Limb (tissue), 2 donors: ENCODE data around the gene SIGLEC9.
A peak's percentile ranks its signal among the peaks of the same experiment; 100 is the strongest.

Experiments
- DNase-seq, 2 donors: peaks; one replicate each; pipeline ENCODE4 v3.0.0-alpha.2; 2016; ENCODE audit errors: extremely low spot score in 2 of 2

SIGLEC9 gene

GRCh38 chr19:51144482-51145045 is 19.9 kb downstream of the SIGLEC9 start:
- DNase-seq = peak in 1 of 2 donors; percentile 23

GRCh38 chr19:51145916-51146493 is 21.3 kb downstream of the SIGLEC9 start:
- DNase-seq = peak in 1 of 2 donors; percentile 7

GRCh38 chr19:51146751-51147150 is 22.0 kb downstream of the SIGLEC9 start:
- DNase-seq = peak in 1 of 2 donors; percentile 4

- DNase-seq = peak in 1 of 2 donors; percentile 2
Measured at GRCh38 chr19:51147663-51148062, 23.0 kb downstream of the SIGLEC9 start.

GRCh38 chr19:51148580-51148979 is 23.9 kb downstream of the SIGLEC9 start:
- DNase-seq = no peak

- no peak for DNase-seq
Measured at GRCh38 chr19:51150627-51151026, 25.9 kb downstream of the SIGLEC9 start.

- DNase-seq = no peak
Measured at GRCh38 chr19:51156710-51157109, 32.0 kb downstream of the SIGLEC9 start.

DNA sequence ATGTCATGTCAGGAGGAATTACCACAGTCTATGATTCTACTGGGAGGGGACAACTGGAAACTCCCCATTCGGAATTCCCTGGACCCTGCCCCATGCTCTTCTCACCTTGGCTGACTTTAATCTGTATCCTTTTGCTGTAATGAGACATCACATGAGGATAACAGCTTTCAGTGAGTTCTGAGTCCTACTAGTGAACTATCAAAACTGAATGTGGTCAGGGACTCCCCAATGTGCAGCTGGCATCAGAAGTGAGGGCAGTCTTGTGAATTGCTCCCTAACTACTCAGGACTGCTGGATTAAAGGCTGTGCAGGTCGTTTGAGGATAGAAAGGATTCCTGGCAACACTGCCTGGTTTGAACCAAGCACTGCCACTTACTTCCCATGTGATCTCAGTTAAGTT is 32.6 kb downstream of the SIGLEC9 start:
- no peak for DNase-seq

- DNase-seq = no peak
Measured at GRCh38 chr19:51158474-51159129, 33.9 kb downstream of the SIGLEC9 start.

GRCh38 chr19:51159656-51160055 is 35.0 kb downstream of the SIGLEC9 start:
- DNase-seq = no peak

GRCh38 chr19:51161266-51161665 is 36.6 kb downstream of the SIGLEC9 start:
- DNase-seq = no peak

GRCh38 chr19:51161867-51162496 is 37.3 kb downstream of the SIGLEC9 start:
- no peak for DNase-seq

GRCh38 chr19:51163257-51163656 is 38.6 kb downstream of the SIGLEC9 start:
- DNase-seq = no peak

DNA sequence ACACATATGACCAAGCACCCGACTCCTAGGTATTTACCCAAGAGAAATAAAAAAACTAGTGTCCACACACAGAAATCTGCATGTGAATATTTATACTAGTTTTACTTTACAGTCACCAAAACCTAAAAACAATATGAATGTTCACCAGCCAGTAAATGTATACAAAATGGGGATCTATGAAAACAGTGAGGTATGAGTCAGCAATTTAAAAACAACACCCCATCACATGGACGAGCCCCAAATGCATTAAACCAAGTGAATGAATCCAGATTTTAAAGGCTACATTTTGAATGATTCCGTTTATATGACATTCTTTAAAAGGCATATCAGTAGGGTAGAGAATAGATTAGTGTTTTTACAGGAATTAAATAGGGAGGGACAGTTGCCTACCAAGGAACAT is 39.5 kb downstream of the SIGLEC9 start:
- DNase-seq = no peak

DNA sequence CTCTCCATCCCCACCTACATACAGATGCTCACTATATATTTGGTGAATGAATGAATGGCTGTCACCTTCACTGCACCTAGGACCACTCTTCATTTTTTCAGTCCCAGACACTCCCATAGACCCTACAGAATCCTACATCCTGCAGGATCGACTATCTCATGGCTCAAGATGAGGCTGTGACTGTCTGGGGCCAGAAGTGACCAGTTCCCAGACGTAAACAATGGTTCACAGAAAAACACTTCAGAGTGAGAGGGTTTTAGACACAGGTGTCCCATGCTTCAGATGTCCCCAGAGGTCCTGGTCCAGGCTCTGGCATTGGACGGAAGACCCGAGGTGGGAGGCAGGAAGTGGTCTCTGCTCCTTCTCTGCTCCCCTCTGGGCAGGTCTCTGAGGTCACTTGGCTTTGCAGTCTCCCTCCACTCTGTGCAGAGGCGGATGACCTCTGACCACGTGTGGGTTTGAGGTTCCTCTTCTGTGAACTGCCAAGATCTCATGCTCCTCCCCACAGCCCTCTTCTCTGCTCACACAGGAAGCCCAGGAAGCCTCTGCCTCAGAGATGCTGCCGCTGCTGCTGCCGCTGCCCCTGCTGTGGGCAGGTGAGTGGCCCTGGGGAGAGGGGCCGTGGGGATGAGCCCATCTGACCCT is 42.3 kb downstream of the SIGLEC9 start:
- DNase-seq = no peak

DNA sequence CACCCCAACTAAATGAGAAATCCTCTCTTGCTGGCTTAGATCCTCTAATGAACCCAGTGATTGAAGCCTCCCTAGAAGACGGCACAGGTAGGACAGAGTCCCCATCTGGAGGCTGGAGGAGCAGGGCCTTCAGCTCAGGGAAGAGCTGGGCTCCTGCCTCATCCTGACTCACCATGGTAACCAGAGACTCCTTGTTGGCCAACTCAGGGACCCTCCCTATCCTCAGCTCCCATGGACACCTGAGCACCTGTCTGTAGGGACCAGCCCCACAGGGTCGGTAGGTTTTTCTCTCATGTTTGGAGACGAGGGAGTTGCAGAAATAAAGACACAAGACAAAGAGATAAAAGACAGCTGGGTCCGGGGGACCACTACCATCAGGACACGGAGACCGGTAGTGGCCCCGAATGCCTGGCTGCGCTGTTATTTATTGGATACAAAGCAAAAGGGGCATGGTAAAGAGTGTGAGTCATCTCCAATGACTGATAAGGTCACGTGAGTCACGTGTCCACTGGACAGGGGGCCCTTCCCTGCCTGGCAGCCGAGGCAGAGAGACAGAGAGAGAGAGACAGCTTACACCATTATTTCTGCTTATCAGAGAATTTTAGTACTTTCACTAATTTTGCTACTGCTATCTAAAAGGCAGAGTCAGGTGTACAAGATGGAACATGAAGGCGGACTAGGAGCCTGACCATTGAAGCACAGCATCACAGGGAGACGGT is 44.0 kb downstream of the SIGLEC9 start:
- DNase-seq = no peak

DNA sequence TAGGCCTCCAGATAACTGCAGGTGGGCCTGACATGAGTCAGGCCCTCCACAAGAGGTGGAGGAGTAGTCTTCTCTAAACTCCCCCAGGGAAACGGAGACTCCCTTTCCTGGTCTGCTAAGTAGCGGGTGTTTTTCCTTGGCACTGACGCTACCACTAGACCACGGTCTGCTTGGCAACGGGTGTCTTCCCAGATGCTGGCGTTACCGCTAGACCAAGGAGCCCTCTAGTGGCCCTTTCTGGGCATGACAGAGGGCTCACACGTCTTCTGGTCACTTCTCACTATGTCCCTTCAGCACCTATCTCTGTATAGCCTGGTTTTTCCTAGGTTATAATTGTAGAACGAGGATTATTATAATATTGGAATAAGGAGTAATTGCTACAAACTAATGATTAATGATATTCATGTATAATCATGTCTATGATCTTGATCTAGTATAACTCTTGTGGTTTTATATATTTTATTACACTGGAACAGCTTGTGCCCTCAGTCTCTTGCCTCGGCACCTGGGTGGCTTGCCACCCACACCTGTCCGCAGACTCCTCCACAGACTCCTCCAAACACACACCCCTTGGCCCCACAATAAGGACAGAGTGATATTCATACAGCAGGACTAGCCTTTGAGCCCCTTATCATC is 44.7 kb downstream of the SIGLEC9 start:
- DNase-seq = peak; percentile 42 to 70

DNA sequence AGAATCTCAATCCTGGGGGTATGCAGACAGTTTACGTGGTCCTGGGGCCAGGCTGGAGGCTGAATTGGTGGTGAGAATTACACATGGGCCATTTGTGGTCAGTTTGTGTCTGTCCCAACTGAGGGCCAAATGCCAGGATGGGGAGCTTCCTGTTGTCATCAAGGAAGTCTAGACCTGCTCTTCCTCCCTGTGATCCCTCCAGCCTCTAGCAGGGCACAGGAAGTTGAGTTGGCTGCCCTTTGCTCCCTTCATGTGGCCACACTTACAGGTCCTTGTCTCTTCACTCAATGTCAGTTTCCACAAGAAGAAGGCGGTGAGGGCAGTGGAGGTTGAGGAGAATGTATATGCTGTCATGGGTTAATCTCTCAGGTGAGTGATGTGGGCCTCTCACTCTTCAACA is 47.5 kb downstream of the SIGLEC9 start:
- DNase-seq = no peak

DNA sequence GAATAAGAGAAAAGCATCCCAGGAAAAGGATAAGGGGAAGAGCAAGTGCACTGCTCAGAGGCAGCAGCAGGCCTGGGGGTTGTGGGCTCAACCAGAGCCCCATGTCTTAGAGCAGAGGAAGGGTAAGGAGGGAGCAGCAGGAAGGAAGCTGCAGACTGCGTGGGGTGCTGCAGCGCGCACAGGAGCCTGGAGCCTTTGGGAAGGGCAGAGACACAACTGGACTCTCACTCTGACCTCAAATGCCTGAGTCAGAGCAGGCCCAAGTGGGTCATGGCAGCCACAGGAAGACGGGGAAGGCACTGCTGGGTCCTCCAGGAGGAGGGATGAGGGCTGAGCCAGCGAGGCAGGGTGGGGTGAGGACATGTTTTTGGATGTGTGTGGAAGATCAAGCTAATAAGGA is 49.0 kb downstream of the SIGLEC9 start:
- DNase-seq = no peak

- DNase-seq = no peak
Measured at GRCh38 chr19:51179256-51179655, 54.5 kb downstream of the SIGLEC9 start.
